A549 treated with AZD2906 at 1 μM for 4 hours (cell line): Measurements from ENCODE around the gene TPSAB1. TPM values are rescaled to one million over a fixed set of nuclear protein-coding genes. Genes with fewer than 3 reads are reported as not detected.

Experiments
- total RNA-seq: library from RNA; stranded (reverse); fragments of 200-300 nt; extraction: Qiagen RNA extraction; gene quantifications from 5 replicates; pipeline ENCODE4 v1.2.3, GENCODE V29; 2022

Gene TPSAB1
- 0.06 to 0.10 TPM in 2 of 5 replicates, not detected in the others for total RNA-seq

GRCh38 chr16:1240436-1240835 is at the start of gene TPSAB1:
Gene TPSAB1 (plus strand): TSS chr16:1240705. CDS start chr16:1240939, 234 bp downstream.

GRCh38 chr16:1225051-1225451 is 15.5 kb upstream of the TPSAB1 start, which contains the start of gene TPSG1:
Gene TPSG1 (minus strand): TSS chr16:1225268. CDS start chr16:1225252, 16 bp downstream.

GRCh38 chr16:1230084-1230470 is 10.4 kb upstream of the TPSAB1 start, which contains the start of gene TPSB2:
Gene TPSB2 (minus strand): TSS chr16:1230184. CDS start chr16:1229951, 233 bp downstream.

GRCh38 chr16:1255276-1256122 is 15.0 kb downstream of the TPSAB1 start, which contains the start of gene TPSD1:
Gene TPSD1 (plus strand): TSS chr16:1256069. CDS start chr16:1256281, 212 bp downstream.

Other genes with a start within 250 kb of the TPSAB1 start
- gene SSTR5, start 168.0 kb upstream of the TPSAB1 start, total RNA-seq = 0.51 to 0.79 TPM (median 0.60 TPM) in 5 replicates
- gene C1QTNF8, start 144.5 kb upstream of the TPSAB1 start, total RNA-seq = 0.05 to 0.08 TPM in 2 of 5 replicates, not detected in the others
- gene CACNA1H, start 87.6 kb upstream of the TPSAB1 start, total RNA-seq = 12.7 to 20.5 TPM (median 17.0 TPM) in 5 replicates
- 0.07 to 0.16 TPM (median 0.13 TPM) in 4 of 5 replicates, not detected in the other for gene TPSG1, start 15.4 kb upstream of the TPSAB1 start, total RNA-seq
- gene TPSB2, start 10.5 kb upstream of the TPSAB1 start, total RNA-seq = 0.09 to 0.11 TPM in 2 of 5 replicates, not detected in the others
- not detected in 5 replicates for gene TPSD1, start 15.4 kb downstream of the TPSAB1 start, total RNA-seq
- 148 to 182 TPM (median 160 TPM) in 5 replicates for gene UBE2I, start 68.9 kb downstream of the TPSAB1 start, total RNA-seq
- 0.69 to 1.4 TPM (median 0.95 TPM) in 5 replicates for gene BAIAP3, start 92.9 kb downstream of the TPSAB1 start, total RNA-seq
- gene TSR3, start 111.2 kb downstream of the TPSAB1 start, total RNA-seq = 54.8 to 98.7 TPM (median 96.4 TPM) in 5 replicates
- gene GNPTG, start 111.2 kb downstream of the TPSAB1 start, total RNA-seq = 23.0 to 38.6 TPM (median 34.7 TPM) in 5 replicates
- 14.9 to 25.3 TPM (median 24.1 TPM) in 5 replicates for gene UNKL, start 174.0 kb downstream of the TPSAB1 start, total RNA-seq
- 32.7 to 37.9 TPM (median 35.6 TPM) in 5 replicates for gene UQCC4, start 180.0 kb downstream of the TPSAB1 start, total RNA-seq
- gene PERCC1, start 190.4 kb downstream of the TPSAB1 start, total RNA-seq = not detected in 5 replicates
- gene CCDC154, start 203.9 kb downstream of the TPSAB1 start, total RNA-seq = 0.07 to 0.36 TPM (median 0.18 TPM) in 5 replicates
- 61.5 to 77.6 TPM (median 71.6 TPM) in 5 replicates for gene CLCN7, start 234.3 kb downstream of the TPSAB1 start, total RNA-seq
- 0.03 TPM in 1 of 5 replicates, not detected in the others for gene PTX4, start 248.2 kb downstream of the TPSAB1 start, total RNA-seq